Stimulated activated CD4-positive, alpha-beta T cell treated with anti-CD3 and anti-CD28 coated beads, Interleukin-4, amount 100 ng/mL, for 4 hours (primary cell): Measurements from ENCODE around the gene MSH2.

Experiments used
- DNase-seq, 2 experiments: peaks; one replicate each; pipeline ENCODE4 v3.0.0-alpha.2; 2020

The MSH2 gene

DNA sequence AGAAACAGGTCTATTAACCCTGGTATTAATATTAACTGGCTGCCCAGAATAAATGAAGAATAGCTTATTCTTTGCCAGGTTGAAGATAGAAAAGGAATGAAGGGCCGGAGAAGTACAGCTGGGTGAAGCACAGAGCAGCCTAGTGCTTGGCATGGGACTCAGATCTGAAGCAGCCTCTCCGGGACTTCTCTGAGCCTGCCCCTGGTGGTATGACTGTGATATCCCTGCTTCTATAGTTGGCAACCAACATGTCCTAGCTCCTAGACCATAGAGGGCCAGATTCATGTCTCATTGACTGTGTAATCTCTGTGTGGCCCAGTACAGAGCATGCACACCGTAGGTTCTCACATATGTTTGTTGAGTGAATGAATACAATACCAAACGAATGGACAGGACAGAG, 107.8 kb downstream of the MSH2 start:
- no peak for DNase-seq

DNA sequence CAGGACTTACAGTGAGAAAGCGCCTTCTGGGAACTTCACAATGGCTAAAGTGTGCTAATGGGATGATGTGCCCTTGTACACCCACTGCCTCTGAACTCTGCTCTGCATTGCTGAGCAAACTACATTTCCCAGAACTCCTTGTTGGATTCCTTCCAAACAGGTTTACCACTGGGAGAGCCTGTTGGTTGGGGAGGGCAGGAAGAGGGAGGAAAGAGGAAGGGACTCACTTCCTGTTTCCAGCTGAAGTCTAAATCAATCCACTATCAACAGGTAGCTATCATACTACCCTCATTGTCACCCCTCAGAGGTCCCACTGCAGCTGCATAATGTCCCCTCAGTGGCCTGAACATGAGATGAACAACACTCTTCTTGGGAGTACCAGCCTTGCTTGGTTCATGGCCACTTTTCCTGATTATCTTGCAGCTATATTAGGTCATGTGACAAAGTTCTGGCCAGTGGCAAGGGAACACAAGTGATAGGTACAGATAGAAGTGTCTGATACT, 109.7 kb downstream of the MSH2 start:
- DNase-seq: no peak

DNA sequence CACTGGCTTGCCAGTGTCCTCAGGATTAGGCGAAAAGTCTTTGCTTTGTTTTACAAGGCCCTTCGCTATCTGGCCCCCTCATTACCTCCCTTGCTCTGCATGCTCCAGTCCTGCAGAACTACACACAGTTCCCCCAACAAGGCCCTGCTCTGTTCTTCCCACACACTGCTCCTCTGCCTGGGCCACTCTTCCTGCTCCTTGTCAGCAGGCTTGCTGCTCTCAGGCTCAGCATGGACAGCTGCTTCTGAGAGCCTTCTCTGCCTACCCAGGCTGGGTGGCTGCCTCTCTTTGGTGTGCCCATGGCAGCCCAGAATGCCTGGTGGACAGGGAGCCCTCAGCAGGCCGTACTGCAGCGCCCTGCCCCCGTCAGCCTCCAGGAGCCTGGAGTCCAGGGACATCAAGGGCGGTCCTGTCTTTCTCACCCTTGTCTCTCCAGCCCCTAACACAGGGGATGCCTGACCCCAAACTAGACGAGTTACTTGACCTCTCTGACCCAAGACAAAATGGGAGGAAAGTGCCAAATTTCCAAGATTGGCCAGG, 111.1 kb downstream of the MSH2 start:
- DNase-seq: no peak

DNA sequence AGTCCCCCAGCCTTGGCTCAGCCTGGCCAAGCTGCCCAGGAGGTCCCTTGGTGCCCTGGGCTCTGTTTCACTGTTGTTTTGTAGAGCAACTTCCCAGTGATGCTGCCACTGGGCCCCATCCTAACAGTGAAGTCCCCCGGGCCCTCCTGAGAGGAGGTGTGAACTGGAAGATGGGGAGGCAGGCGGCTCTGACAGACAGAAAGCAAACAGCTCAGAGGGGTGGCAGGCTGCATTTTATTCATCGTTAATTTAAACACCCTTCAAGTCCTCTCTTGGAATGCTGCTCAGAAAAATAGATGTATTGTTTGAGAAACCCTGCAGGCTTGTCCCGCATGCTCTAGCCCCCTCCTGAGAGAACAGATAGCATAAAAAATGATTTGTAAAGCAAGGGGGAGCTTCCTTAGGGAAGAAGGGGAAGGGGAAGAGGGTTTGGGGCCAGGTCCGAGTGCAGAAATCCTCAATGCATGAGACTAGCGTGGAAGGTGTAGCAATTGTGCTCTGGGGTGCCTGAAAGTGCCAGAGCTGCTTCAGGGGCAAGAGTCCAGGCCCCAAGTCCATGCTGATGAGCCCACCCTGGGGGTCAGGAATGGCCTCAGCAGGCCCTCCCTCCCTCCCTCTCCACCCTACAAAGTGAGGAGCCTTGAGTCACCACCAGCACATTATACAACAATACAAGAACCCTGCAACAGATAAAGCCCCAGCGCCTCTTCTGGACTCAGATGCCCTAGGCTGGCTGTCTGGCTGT, 113.6 kb downstream of the MSH2 start:
- DNase-seq: no peak

DNA sequence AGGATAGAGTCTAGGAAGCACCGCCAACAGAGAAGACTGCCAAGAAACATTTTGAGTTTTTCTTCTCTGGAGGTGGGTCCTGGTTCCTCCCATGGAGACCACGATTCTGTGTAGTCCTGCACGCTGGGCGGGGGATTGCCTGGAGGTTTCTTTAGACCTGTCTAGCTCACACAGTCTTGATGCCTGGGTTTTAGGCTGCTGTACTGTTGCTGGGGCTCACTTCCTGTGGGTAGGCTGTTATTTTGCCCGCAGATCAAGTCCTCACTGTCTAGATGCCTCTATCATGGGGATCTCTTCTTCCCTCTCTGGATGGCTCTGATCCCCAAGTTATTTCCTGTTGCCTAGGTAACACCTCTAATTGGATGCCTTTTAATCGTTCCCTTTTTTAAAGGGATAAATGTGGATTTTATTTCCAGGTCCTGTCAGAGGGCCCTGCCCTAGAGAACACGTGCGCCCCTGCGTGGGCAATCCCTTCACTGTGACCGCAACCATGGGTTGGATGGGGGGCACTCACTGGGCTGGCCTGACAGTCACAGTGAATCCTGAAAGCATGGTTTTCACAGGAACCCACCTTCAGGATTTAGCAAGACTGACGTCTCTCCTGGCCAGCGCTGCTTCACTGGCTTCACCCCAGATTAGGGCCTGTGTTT, 115.7 kb downstream of the MSH2 start:
- DNase-seq: no peak

DNA sequence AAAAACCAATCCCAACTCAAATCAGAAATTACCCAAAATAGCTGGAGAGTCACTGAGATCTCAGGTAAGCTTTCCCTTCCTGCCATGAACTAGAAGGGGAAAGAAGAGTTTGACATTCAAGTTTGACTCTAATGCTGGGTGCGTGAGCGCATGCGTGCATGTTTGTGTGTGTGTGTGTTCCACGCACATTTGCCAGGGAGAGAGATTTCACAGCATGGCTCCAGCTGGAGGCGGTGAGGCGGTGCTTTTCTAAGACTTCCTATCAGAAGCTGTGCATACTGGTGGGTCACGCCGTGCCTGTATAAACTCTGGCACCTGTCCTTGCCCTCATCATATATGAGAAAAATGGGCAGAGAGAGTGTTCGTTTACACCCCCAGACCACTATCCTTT, 116.2 kb downstream of the MSH2 start:
- DNase-seq: no peak

DNA sequence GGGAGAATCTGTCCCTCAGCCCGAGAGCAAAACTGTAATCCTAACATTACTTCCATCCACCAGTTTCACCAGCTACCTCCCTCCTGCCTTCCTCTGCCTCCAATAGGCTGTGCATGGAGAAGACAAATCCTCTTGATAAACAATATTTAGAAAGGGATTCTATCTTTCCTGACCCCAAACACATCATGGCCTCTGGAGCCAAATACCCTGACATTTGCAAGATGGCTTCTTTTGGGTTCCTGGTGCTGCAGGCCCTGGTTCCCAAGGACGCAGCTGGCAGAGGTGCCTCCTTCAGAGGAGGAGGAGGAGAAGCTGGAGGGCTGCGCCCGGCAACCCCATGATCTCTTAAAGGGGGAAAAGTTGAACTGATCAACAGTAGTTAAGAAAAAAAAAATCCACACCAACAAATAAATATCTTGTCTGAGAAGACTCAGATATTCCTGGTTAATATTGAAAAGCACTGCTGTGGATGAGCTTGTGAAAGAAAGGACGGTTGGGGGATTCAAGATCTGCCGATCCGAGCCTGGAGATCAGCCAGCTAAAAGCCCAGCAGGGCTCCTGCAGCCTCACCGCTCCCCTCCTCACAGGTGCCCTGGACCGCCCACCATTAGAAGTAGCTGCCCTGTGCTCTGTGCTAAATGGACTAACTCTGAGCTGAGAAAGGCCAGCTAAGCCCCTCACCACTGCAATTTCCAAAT, 116.8 kb downstream of the MSH2 start:
- no peak for DNase-seq

DNA sequence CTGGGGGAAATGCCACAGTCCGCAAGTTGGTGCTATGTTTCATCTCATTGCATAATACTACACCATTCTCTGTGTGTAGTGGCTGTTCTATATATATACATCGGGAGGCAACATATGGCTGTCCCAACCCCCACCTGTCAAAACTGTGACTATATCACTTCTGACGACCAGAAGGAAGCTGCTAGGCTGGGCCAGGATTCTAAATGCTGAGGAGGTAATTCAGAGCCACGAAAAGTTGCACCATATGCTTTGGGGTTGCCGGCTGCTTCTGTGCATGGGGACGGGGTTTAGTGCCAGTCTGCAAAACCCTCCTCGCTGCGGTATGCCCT, 117.3 kb downstream of the MSH2 start:
- DNase-seq: no peak

DNA sequence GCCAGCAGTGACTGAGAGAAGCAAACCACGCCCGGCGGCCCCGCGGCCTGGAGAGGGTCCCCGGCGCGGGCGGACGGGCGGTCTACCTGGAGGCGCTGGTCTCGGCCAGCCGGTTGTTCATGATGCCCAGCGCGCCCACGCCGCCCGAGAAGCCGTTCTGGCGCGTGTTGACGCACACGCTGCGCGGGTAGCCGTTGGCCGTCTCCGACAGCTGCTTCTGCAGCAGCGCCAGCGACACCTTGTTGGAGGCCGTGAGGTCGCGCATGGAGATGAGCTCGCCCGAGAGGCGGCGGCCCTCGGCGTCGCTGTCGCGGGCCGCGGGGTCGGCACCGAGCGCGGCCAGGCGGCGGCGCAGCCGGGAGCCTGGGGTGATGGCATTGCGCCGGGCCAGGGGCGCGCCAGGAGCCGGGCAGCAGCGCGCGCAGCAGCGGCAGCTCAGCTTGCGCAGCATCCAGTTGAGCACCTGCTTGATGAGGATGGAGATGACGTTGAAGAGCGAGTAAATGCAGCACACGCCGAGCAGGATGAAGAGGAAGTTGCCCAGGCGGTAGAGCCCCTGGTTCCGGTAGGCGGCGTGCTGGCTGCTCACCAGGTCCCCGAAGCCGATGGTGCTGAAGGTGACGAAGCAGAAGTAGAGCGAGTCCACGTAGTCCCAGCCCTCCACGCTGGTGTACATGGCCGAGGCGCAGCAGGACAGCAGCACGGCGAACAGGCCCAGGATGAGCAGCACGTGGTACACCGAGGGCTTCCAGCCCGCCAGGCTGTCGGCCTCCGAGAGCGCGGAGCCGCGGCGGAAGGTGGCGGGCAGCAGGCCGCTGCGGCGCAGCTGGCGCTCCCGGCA, 118.1 kb downstream of the MSH2 start:
- peak; percentile 66 to 76 for DNase-seq

DNA sequence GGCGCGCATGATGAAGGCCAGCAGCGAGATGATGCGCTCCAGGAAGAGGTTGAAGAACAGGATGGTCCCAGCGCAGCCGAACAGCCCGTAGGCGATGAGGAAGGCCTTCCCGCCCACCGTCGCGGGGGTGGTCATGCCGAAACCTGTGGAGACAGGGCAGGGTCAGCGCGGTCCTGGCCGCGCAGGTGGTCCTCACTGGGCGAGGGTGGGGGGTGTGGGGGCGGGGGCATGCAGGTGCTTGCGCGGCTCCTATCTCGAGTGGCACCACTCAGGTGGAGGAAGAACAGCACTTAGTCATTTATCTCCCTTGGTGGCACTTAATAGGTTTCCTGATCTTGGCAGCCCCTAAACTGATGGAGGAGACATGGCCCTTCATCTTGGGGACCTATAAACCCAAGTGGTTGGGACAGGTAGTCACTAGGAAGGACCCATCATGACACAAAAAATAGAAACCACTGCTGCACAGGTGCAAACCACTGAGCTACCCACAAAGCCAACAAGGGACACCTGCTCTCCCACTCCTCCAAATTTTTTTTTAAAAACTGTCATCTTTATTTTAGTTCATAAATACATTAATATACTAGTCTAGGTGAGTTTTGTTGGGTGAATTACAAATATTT, 118.8 kb downstream of the MSH2 start:
- DNase-seq: no peak

DNA sequence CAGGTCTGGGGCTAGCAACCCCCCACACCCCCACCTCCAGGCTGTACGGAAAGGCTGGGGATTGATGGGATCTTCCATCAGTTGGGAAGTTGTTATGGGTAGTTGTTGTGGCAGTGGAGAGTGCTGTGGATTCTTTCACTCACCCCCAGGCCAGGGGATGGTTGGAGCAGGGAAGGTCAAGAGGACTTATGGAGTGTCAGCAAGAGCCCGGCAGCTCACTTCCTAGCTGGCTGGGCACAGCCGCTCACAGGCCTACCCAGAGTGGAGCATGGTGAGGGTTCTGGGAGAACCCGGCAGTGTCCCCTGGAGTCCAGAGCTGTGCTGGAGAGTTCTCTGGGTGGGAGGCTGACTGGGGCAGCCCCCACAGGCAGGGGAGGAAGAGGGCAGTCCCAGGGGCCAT, 122.2 kb downstream of the MSH2 start:
- no peak for DNase-seq

DNA sequence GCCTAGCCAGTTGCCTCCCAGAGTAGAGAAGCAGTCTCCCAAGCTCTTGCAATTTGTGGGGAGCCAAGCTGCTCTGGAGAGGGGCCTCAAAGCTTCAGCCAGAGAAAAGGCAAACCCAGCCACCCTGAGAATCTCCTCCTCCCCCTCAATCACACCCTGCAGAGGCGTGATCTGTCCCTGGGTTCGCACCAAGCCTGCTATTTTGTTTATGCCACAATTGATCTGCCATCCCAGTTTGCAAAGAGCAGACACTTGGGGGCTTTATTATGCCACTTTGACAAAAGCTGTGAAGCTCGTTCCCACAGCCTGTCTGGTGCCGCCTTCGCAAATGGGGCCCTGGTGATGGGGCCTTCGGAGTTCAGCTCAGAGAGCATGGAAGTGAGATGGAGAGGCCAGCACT, 125.5 kb downstream of the MSH2 start:
- DNase-seq: no peak

DNA sequence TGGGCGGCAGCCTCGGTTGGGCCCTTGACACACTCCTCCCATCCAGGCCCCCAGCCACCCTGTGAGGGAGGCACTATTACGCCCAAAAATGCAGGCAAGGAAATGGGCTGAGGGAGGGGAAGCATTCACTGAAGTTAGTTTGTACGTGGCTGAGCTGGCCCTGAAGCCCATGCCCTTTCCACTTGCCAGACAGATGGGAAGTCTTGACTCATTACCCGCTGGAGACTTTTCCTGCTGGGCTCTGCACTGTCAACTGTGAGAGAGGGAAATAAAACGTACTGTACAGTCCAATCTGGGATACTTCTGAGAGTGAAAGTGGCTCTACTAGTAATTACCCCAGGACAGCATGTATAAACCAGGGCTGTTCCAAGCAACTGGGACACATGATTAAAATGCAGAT, 125.9 kb downstream of the MSH2 start:
- no peak for DNase-seq

DNA sequence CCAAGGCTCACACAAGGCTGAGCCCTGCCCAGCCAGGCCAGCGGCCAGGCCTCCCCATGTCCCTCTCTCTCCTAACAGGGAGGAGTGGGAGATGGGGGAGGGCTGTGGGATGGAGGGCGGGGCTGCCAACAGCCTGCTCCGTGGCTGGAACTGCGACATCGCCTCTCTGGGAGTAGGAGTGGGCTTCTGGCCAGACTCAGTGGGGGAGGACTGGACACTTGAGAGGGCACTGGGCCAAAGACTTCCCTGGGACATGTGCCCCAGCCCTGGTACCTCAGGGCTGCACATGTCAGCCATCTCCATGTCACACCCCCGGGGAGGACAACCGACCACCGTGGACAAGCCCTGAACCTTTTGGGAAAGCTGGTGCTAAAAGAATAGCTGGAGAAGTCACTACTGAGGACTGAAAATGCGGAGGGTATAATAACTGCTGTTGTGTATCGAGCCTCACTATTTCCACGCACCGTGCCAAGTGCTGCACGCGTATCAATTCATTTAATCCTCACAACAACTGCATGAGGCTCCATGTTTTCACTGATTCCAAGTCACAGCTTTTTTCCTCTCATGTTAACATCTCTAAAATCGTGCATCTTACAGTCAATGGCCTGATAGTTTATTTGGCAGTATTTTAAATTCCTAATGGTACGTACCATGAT, 127.3 kb downstream of the MSH2 start:
- no peak for DNase-seq

DNA sequence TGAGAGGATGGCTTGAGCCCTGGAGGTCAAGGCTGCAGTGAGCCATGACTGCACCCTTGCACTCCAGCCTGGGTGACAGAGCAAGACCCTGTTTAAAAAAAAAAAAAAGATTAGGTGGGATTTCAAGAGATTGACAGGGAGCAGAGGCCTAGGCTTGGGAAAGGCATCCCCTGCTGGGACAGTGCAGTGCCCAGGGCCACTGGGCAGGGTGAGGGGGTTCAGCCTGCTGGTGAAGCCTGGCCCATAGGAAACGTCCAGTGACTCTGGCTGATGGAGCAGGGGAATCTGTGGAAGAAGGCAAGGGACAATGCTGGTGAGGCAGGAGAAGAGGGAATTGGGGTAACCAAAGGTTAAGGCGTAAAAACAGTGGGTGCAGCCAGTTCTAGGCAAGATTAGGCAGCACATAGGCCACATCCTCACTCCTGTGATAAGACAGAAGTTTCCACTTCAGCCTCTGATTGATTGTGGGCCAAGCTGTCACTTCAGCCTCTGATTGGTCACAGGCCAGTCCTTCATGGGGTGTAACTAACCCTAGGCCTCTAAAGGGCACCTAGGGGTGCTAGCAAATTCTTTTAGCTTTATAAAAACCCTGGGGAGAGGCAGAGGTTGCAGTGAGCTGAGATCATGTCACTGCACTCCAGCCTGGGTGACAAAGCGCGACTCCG, 128.6 kb downstream of the MSH2 start:
- no peak for DNase-seq
